Adrenal gland (tissue), 5 donors: Measurements from ENCODE around the gene TBC1D14.

Experiments
- POLR2A ChIP-seq, 2 donors: fragments of 450-650 bp; IDR thresholded peaks; one replicate each; pipeline ENCODE4 v1.6.1; 2017; ENCODE audit warnings: antibody characterized with exemption in 2 of 2, mild to moderate bottlenecking in 2 of 2, moderate library complexity in 1 of 2
- TF ChIP-seq, protein P1 (sequence below), 6 experiments: fragments of 450-650 bp in 4 of 6; fragments of 200-600 bp in 2 of 6; sonication (generic) in 1 of 6; IDR thresholded peaks; 1 replicate in 5 of 6; 2 replicates in 1 of 6; pipeline versions ENCODE4 v1.5.1 to v1.8.0; 2016 to 2021; ENCODE audit warnings: antibody characterized with exemption in 6 of 6, mild to moderate bottlenecking in 2 of 6, moderate library complexity in 1 of 6
- donor health status: DM: no; HTN: no; CAD: no.

- TF ChIP-seq, protein P1, sequence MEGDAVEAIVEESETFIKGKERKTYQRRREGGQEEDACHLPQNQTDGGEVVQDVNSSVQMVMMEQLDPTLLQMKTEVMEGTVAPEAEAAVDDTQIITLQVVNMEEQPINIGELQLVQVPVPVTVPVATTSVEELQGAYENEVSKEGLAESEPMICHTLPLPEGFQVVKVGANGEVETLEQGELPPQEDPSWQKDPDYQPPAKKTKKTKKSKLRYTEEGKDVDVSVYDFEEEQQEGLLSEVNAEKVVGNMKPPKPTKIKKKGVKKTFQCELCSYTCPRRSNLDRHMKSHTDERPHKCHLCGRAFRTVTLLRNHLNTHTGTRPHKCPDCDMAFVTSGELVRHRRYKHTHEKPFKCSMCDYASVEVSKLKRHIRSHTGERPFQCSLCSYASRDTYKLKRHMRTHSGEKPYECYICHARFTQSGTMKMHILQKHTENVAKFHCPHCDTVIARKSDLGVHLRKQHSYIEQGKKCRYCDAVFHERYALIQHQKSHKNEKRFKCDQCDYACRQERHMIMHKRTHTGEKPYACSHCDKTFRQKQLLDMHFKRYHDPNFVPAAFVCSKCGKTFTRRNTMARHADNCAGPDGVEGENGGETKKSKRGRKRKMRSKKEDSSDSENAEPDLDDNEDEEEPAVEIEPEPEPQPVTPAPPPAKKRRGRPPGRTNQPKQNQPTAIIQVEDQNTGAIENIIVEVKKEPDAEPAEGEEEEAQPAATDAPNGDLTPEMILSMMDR (IDR thresholded peaks at IDR 0.05), result no peak
- TF ChIP-seq POLR2A (IDR thresholded peaks at IDR 0.05), result no peak
Measured at GRCh38 chr4:7062816-7063215, 153.2 kb downstream of the TBC1D14 start.
